Osteocyte (in vitro differentiated cells): ENCODE results near the gene GARIN5B. TPM values are rescaled to one million over a fixed set of nuclear protein-coding genes. Genes with fewer than 3 reads are reported as not detected.

ENCODE experiments used
- DNase-seq: peaks from one replicate; pipeline ENCODE4 v3.0.0; 2021; ENCODE audit warnings: mixed read lengths; ENCODE audit not compliant: unreplicated experiment; ENCODE audit errors: extremely low spot score
- H3K27ac Mint-ChIP-seq: one replicate; pipeline ENCODE4 v1.8.0; 2021; ENCODE audit warnings: mild to moderate bottlenecking, mixed read lengths; ENCODE audit not compliant: unreplicated experiment
- H3K27me3 Mint-ChIP-seq: one replicate; pipeline ENCODE4 v1.8.0; 2021; ENCODE audit warnings: mixed read lengths; ENCODE audit not compliant: unreplicated experiment
- H3K36me3 Mint-ChIP-seq: one replicate; pipeline ENCODE4 v1.8.0; 2021; ENCODE audit warnings: mixed read lengths; ENCODE audit not compliant: unreplicated experiment
- H3K4me1 Mint-ChIP-seq: one replicate; pipeline ENCODE4 v1.8.0; 2021; ENCODE audit warnings: mixed read lengths; ENCODE audit not compliant: unreplicated experiment
- H3K4me3 Mint-ChIP-seq: one replicate; pipeline ENCODE4 v1.8.0; 2021; ENCODE audit warnings: mild to moderate bottlenecking, moderate library complexity, mixed read lengths; ENCODE audit not compliant: unreplicated experiment
- H3K9me3 Mint-ChIP-seq: one replicate; pipeline ENCODE4 v1.8.0; 2021; ENCODE audit warnings: mixed read lengths; ENCODE audit not compliant: unreplicated experiment
- CTCF ChIP-seq: fragments of 200-600 bp; sonication (generic); IDR thresholded peaks from 2 replicates; pipeline ENCODE4 v1.5.0; 2021; ENCODE audit warnings: antibody characterized with exemption, mild to moderate bottlenecking, moderate library complexity
- total RNA-seq: library from RNA; stranded (reverse); gene quantifications from 2 replicates; pipeline ENCODE4 v1.2.1, GENCODE V29; 2021

GARIN5B gene
- total RNA-seq, 1 donor from 2014 or later = not detected

- no peaks in the 10 kb centered on the region for H3K27me3 Mint-ChIP-seq
- no peak for DNase-seq
- H3K27ac Mint-ChIP-seq = peak overlapping the region; percentile 64
- peaks cover 39% of the 10 kb centered on the region for H3K4me1 Mint-ChIP-seq
- peaks cover 8% of the 10 kb centered on the region for H3K36me3 Mint-ChIP-seq
- no peaks in the 10 kb centered on the region for H3K9me3 Mint-ChIP-seq
- H3K4me3 Mint-ChIP-seq = no peak overlapping the region
- TF ChIP-seq CTCF = no peak
Observed at GRCh38 chr19:55345101-55345817, 17.8 kb downstream of the GARIN5B start.

- Mint-ChIP-seq H3K27ac (peak overlapping the region; percentile 64), H3K27me3 (no peaks in the 10 kb centered on the region), H3K9me3 (no peaks in the 10 kb centered on the region), H3K36me3 (peaks cover 8% of the 10 kb centered on the region), H3K4me1 (peaks cover 42% of the 10 kb centered on the region), H3K4me3 (no peak overlapping the region)
- TF ChIP-seq CTCF = no peak
- no peak for DNase-seq
Observed at GRCh38 chr19:55344444-55344843, 18.6 kb downstream of the GARIN5B start.

GRCh38 chr19:55341595-55342531 lies 21.2 kb downstream of the GARIN5B start:
- DNase-seq = no peak
- peak overlapping the region; percentile 62 for H3K4me3 Mint-ChIP-seq
- peaks cover 8% of the 10 kb centered on the region for H3K36me3 Mint-ChIP-seq
- no peaks in the 10 kb centered on the region for H3K9me3 Mint-ChIP-seq
- peak overlapping the region; percentile 31 for H3K27ac Mint-ChIP-seq
- TF ChIP-seq CTCF = no peak
- peaks cover 39% of the 10 kb centered on the region for H3K4me1 Mint-ChIP-seq
- H3K27me3 Mint-ChIP-seq = no peaks in the 10 kb centered on the region

GRCh38 chr19:55341171-55341588 lies 21.9 kb downstream of the GARIN5B start:
- peak overlapping the region; percentile 89 for H3K4me3 Mint-ChIP-seq
- H3K36me3 Mint-ChIP-seq = peaks cover 8% of the 10 kb centered on the region
- peaks cover 2% of the 10 kb centered on the region for H3K27me3 Mint-ChIP-seq
- H3K27ac Mint-ChIP-seq = peak overlapping the region; percentile 85
- H3K4me1 Mint-ChIP-seq = peaks cover 39% of the 10 kb centered on the region
- no peak for DNase-seq
- TF ChIP-seq CTCF = no peak
- H3K9me3 Mint-ChIP-seq = no peaks in the 10 kb centered on the region

GRCh38 chr19:55340784-55341147 lies 22.3 kb downstream of the GARIN5B start:
- DNase-seq = no peak
- peaks cover 2% of the 10 kb centered on the region for H3K27me3 Mint-ChIP-seq
- peaks cover 8% of the 10 kb centered on the region for H3K36me3 Mint-ChIP-seq
- peak overlapping the region; percentile 85 for H3K27ac Mint-ChIP-seq
- H3K4me1 Mint-ChIP-seq = peaks cover 38% of the 10 kb centered on the region
- H3K9me3 Mint-ChIP-seq = no peaks in the 10 kb centered on the region
- peak overlapping the region; percentile 89 for H3K4me3 Mint-ChIP-seq
- no peak for TF ChIP-seq CTCF
